Thoracic aorta (tissue), 2 donors: Measurements from ENCODE around the gene FGD5. TPM values are rescaled to one million over a fixed set of nuclear protein-coding genes. Genes with fewer than 3 reads are reported as not detected.

Source experiments
- ATAC-seq: fragments of 150-250 bp; one replicate; pipeline ENCODE4 v1.8.0; 2017; ENCODE audit warnings: low read depth; ENCODE audit not compliant: insufficient number of reproducible peaks, low FRiP score
- DNase-seq: peaks from one replicate; pipeline ENCODE4 v3.0.0-alpha.2; 2020; ENCODE audit warnings: low spot score
- H3K27ac ChIP-seq, 2 donors: fragments of 200-600 bp; sonication (generic); 1 replicate in 1 of 2; 2 replicates in 1 of 2; pipeline ENCODE4 v1.5.1; 2016; ENCODE audit warnings: mild to moderate bottlenecking in 2 of 2, moderate library complexity in 2 of 2
- H3K27me3 ChIP-seq: fragments of 200-600 bp; sonication (generic); replicated peaks from 2 replicates; pipeline ENCODE4 v1.6.0; 2016; ENCODE audit warnings: mild to moderate bottlenecking; ENCODE audit not compliant: insufficient read depth
- H3K36me3 ChIP-seq: fragments of 200-600 bp; sonication (generic); one replicate; pipeline ENCODE4 v1.5.1; 2016
- H3K4me1 ChIP-seq, 2 donors: fragments of 200-600 bp; sonication (generic); 1 replicate in 1 of 2; 2 replicates in 1 of 2; pipeline versions ENCODE4 v1.5.1 to v1.6.0; 2016; ENCODE audit warnings: low read depth in 2 of 2, mild to moderate bottlenecking in 1 of 2; ENCODE audit not compliant: control insufficient read depth in 1 of 2
- H3K4me3 ChIP-seq: fragments of 200-600 bp; sonication (generic); 2 replicates; pipeline ENCODE4 v1.5.1; 2016; ENCODE audit warnings: mild to moderate bottlenecking
- H3K9me3 ChIP-seq: fragments of 200-600 bp; sonication (generic); 2 replicates; pipeline ENCODE4 v1.5.1; 2016
- total RNA-seq, 2 donors: library from RNA; depleted of rRNA; stranded (reverse); fragments of >200 nt; gene quantifications; one replicate each; pipeline versions ENCODE4 v1.1.0 to v1.2.3, GENCODE V29; 2016
- TF ChIP-seq, protein P1 (sequence below): fragments of 200-600 bp; sonication (generic); IDR thresholded peaks from one replicate; pipeline ENCODE4 v1.5.1; 2019; ENCODE audit warnings: antibody characterized with exemption

Gene FGD5
- total RNA-seq, 2 donors from 2014 or later, result 15.4 to 21.4 TPM

DNA sequence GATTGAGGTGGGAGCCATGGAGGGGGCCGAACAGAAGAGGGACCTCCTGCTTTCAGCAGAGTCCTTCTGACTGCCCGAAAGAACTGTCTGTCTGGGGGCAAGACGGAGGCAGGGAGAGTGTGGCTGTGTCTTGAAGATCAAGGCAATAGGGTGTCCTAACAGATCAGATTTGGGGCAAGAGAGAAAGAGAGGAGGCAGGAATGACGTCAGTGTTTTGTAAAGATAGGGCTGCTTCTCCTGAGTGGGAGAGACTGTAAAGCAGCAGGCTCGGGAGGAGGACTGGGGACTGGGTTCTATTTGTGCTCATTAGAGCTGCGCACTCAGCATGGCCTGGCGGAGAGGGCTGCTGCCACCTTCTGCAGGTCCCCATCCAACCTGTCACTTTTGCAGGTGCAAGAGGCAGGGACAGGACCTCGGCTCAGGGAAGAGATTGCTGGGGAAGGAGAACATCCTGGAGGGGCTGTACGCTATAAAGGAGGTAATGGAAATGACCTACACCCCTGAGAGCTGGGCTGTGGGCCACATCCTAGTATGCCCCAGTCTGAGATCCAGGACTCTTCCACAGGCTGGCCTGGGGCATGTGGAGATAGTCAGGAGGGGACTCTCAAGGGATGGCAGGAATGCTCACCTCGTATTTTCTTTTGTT, 29.0 kb upstream of the FGD5 start:
- TF ChIP-seq, protein P1, sequence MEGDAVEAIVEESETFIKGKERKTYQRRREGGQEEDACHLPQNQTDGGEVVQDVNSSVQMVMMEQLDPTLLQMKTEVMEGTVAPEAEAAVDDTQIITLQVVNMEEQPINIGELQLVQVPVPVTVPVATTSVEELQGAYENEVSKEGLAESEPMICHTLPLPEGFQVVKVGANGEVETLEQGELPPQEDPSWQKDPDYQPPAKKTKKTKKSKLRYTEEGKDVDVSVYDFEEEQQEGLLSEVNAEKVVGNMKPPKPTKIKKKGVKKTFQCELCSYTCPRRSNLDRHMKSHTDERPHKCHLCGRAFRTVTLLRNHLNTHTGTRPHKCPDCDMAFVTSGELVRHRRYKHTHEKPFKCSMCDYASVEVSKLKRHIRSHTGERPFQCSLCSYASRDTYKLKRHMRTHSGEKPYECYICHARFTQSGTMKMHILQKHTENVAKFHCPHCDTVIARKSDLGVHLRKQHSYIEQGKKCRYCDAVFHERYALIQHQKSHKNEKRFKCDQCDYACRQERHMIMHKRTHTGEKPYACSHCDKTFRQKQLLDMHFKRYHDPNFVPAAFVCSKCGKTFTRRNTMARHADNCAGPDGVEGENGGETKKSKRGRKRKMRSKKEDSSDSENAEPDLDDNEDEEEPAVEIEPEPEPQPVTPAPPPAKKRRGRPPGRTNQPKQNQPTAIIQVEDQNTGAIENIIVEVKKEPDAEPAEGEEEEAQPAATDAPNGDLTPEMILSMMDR, result no peak
- no peaks in the 10 kb centered on the region for H3K9me3 ChIP-seq
- no peaks in the 10 kb centered on the region for H3K4me1 ChIP-seq
- no peak overlapping the region for H3K27ac ChIP-seq
- H3K27me3 ChIP-seq, result no peaks in the 10 kb centered on the region
- DNase-seq (no peak), ATAC-seq (no peak)
- H3K4me3 ChIP-seq, result no peak overlapping the region
- no peaks in the 10 kb centered on the region for H3K36me3 ChIP-seq

DNA sequence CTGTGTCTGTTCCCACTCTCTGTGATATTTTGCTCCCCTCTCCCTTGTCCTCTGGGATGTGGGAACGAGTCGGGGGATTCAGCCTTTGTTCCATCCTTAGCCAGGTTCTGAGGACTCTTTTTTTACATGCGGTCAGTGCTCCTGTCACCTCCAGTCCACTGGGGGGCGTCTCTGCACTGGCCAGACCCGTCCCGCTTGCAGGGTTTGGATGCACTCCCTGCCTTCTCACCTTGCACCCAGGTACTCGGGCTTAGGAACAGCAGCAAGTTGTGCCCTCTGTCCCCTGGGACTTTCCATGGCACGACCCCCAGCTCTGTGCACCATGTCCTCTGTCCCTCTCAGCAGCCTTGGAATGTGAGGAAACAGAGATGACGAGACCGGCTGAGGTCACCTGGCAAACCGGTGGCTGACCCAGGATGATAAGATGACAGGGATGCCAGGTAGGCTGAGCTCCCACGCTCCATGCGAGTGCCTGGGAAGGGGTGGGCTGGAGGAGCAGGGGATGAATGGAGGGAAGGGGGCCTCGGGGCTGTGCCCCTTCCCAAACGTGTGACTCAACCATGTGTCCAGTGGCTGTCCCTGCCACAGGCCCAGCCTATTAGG, 27.3 kb upstream of the FGD5 start:
- no peak overlapping the region for H3K4me3 ChIP-seq
- no peaks in the 10 kb centered on the region for H3K9me3 ChIP-seq
- H3K4me1 ChIP-seq, result no peaks in the 10 kb centered on the region
- TF ChIP-seq, protein P1, result peak; percentile 38
- no peak overlapping the region for H3K27ac ChIP-seq
- no peaks in the 10 kb centered on the region for H3K27me3 ChIP-seq
- ATAC-seq (no peak), DNase-seq (no peak)
- H3K36me3 ChIP-seq, result no peaks in the 10 kb centered on the region

DNA sequence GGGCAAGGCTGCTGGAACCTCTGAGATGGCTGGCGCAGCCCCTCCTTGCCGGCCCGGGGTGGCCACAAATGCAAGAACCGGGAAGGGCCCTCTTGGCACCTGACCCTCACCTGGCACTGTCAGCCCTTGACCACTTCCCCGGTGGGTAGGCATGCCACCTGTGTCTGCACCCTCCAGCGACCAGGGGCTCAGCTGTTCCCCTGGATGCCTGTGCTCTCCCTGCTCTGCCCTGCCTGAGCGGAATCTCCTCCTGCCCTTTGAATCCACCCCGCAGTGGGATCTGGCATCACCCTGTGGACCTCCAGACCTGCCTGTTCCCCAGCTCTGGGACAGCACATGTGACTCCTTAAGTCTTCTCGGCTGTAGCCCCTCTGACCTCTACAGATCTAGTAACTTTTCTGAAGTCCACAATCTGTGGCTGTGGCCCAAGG, 26.1 kb upstream of the FGD5 start:
- Histone ChIP-seq H3K4me3 (no peak overlapping the region), H3K4me1 (no peaks in the 10 kb centered on the region), H3K27ac (peak overlapping the region in 1 of 2 donors; percentile 13), H3K9me3 (no peaks in the 10 kb centered on the region), H3K27me3 (no peaks in the 10 kb centered on the region), H3K36me3 (no peaks in the 10 kb centered on the region)
- no peak for ATAC-seq
- TF ChIP-seq, protein P1, result no peak
- DNase-seq, result no peak

DNA sequence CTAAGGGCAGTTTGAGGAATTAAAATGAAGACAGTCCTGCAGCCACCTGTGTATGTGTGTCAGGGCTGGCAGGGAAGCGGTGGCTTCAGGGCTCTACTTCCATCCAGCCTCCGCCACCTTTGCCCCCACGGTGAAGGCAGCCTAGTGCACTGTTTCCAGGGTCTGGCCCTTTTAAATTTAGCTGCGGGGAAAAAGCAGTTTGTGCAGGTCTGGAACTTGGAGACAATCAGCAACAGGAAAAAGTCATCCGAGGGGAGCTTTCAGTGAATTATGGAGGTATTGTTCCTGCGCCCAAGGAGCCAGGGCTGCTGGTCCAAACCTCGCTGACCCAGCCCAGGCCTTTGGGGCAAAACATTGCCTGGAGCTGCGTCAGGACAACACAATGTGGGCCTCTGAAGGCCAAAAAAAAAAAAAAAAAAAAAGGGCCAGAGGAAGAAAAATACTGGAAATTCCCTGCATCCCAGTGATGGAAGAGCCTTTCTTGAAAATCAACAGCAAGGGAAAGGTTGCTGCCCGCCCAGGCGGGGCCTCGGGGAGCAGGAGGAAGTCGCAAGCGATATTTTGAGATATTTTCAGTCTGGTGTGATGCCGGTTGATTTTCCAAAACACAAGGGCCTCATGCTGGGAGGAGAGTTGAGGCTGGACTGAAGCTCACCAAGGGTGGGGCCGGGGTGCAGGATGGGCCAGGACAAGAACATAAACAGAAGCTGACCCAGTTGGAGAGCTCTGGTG, 25.5 kb upstream of the FGD5 start:
- Histone ChIP-seq H3K9me3 (no peaks in the 10 kb centered on the region), H3K27me3 (no peaks in the 10 kb centered on the region), H3K4me3 (no peak overlapping the region), H3K27ac (peak overlapping the region in 1 of 2 donors; percentile 36), H3K36me3 (no peaks in the 10 kb centered on the region), H3K4me1 (no peaks in the 10 kb centered on the region)
- DNase-seq (no peak), ATAC-seq (no peak)
- TF ChIP-seq, protein P1, result no peak

DNA sequence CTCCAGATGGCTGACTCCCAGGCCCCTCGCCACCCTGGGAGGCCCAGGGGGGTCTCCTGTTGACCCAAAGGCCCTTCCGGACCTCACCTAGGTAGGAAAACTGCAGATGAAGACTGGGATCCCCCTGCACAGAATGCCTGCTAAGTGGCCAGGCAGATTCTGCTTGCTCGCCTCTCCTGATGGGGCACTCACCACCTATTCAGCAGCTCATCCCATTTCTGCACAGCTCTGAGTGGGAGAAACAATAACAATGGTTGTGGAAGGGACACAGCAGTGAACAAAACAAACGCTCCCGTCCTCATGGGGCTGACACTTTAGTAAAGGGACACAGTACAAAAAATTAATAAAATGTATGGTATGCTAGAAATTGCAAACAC, 24.9 kb upstream of the FGD5 start:
- H3K36me3 ChIP-seq, result no peaks in the 10 kb centered on the region
- no peaks in the 10 kb centered on the region for H3K4me1 ChIP-seq
- H3K27me3 ChIP-seq, result no peaks in the 10 kb centered on the region
- no peaks in the 10 kb centered on the region for H3K9me3 ChIP-seq
- TF ChIP-seq, protein P1, result no peak
- DNase-seq, result no peak
- H3K27ac ChIP-seq, result peak overlapping the region in 1 of 2 donors; percentile 36
- no peak for ATAC-seq
- H3K4me3 ChIP-seq, result no peak overlapping the region
